Measurements from ENCODE around the gene IFTAP.

The IFTAP gene

DNA sequence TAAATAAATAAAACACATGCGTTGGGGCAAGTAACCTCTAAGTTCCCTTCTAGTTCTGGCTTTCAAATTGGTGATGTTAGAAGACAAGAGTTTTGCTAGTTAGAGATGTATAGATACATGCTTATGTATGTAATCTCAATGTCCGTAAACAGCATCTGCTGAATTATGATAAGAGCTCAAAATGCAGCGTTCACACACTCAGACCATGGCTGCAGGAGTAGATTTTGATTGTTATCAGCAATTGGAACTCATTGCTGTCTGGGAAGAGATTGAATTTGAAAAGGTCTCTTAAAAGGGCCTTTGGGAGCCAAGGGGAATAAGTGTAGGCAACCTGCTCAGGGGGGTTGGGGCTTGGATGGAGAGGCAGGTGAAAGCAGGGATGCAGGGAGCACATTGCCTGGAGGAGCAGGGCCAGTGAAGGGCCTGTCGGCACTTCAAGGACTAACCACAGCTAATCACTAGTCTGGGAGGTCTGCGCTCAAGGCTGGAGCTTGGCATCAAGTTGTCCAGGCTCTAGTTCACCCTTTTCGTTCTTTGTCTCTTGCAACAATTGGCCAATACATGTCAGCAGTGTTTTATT, 29.2 kb upstream of the IFTAP start:
- TF ChIP-seq, protein P1, sequence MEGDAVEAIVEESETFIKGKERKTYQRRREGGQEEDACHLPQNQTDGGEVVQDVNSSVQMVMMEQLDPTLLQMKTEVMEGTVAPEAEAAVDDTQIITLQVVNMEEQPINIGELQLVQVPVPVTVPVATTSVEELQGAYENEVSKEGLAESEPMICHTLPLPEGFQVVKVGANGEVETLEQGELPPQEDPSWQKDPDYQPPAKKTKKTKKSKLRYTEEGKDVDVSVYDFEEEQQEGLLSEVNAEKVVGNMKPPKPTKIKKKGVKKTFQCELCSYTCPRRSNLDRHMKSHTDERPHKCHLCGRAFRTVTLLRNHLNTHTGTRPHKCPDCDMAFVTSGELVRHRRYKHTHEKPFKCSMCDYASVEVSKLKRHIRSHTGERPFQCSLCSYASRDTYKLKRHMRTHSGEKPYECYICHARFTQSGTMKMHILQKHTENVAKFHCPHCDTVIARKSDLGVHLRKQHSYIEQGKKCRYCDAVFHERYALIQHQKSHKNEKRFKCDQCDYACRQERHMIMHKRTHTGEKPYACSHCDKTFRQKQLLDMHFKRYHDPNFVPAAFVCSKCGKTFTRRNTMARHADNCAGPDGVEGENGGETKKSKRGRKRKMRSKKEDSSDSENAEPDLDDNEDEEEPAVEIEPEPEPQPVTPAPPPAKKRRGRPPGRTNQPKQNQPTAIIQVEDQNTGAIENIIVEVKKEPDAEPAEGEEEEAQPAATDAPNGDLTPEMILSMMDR (IDR thresholded peaks at IDR 0.05; ENCODE audit: control insufficient read depth, extremely low read depth, insufficient read depth): no peak
- H3K4me3 ChIP-seq (ENCODE audit: low read depth, low read length): no peak overlapping the region
- DNase-seq (ENCODE audit: low read depth): no peak

DNA sequence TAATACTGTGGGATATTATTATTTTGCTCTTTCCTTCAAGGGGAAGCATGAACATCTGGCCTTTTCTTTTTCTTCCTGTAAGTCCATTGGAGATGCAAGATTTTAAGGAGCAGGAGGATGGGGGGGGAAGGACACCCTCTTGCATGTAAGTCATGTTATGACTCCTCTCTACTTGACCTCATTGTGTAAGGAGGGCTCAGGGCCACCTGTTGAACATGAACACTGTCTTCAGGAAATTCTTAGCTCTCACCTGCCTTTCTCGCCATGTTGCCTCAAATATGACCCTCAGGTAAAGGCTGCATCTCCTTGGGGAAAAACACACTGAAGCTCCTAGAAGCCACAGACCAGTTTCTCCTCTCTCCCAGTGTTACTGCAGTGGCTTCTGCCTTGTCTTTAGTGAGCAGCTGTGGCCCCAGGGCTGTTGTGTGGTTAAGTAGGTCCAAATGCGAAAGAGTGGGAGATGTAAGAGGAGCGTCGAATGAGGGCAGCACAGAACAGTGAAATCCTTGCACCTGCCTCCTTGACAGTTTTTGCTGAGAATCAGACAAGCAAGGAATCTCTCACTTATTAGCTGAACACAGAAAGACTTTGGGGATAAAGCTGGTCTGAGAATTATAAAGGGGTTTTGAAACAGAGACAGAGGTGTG, 27.8 kb upstream of the IFTAP start:
- H3K4me3 ChIP-seq (ENCODE audit: low read depth, low read length): no peak overlapping the region
- no peak for DNase-seq (ENCODE audit: low read depth)
- TF ChIP-seq, protein P1 (IDR thresholded peaks at IDR 0.05; ENCODE audit: control insufficient read depth, extremely low read depth, insufficient read depth): peak; percentile 50

DNA sequence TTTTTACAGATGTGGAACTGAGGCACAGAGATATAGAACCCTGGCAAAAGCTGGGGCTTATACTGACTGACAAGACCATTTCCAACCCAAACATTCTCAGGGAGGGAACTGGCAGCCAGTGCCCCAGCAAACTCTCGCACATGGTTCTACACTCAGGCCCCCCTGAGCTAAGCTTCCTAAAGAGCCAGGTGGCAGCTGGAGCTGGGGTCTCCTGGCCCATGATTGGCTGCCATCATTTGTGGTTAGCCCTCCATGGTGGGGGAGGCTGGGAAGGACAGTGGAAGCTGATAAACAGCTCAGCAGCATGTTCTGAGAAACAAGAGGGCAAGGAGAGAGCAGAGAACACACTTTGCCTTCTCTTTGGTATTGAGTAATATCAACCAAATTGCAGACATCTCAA, 26.6 kb upstream of the IFTAP start, which contains the start of gene RAG1:
Gene RAG1 (plus strand): TSS at position 314 of the 400 bp plus-strand sequence. CDS start 5,298 bp downstream, outside the sequence.
- TF ChIP-seq, protein P1 (IDR thresholded peaks at IDR 0.05; ENCODE audit: control insufficient read depth, extremely low read depth, insufficient read depth): no peak
- no peak within 1 kb of the TSS for H3K4me3 ChIP-seq (ENCODE audit: low read depth, low read length)
- DNase-seq (ENCODE audit: low read depth): no peak

DNA sequence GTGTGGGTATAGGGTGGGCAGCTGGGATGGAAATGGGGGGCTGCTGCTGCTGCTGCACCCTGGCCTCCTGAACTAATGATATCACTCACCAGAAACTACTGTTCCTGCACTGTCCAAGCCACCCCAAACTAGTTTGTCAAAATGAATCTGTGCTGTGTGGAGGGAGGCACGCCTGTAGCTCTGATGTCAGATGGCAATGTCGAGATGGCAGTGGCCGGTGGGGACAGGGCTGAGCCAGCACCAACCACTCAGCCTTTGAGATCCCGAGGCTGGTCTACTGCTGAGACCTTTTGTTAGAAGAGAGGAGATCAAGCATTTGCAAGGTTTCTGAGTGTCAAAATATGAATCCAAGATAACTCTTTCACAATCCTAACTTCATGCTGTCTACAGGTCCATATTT, 25.2 kb upstream of the IFTAP start:
- TF ChIP-seq, protein P1 (IDR thresholded peaks at IDR 0.05; ENCODE audit: control insufficient read depth, extremely low read depth, insufficient read depth): no peak
- DNase-seq (ENCODE audit: low read depth): no peak
- no peak overlapping the region for H3K4me3 ChIP-seq (ENCODE audit: low read depth, low read length)

DNA sequence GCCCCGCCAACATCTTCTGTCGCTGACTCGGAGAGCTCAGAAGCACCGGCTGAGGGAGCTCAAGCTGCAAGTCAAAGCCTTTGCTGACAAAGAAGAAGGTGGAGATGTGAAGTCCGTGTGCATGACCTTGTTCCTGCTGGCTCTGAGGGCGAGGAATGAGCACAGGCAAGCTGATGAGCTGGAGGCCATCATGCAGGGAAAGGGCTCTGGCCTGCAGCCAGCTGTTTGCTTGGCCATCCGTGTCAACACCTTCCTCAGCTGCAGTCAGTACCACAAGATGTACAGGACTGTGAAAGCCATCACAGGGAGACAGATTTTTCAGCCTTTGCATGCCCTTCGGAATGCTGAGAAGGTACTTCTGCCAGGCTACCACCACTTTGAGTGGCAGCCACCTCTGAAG, 19.8 kb upstream of the IFTAP start:
- DNase-seq (ENCODE audit: low read depth): no peak
- TF ChIP-seq, protein P1 (IDR thresholded peaks at IDR 0.05; ENCODE audit: control insufficient read depth, extremely low read depth, insufficient read depth): no peak
- H3K4me3 ChIP-seq (ENCODE audit: low read depth, low read length): no peak overlapping the region

GRCh38 chr11:36577373-36577772, 16.9 kb upstream of the IFTAP start:
- no peak for DNase-seq (ENCODE audit: low read depth)
- TF ChIP-seq, protein P1 (IDR thresholded peaks at IDR 0.05; ENCODE audit: control insufficient read depth, extremely low read depth, insufficient read depth): no peak
- H3K4me3 ChIP-seq (ENCODE audit: low read depth, low read length): no peak overlapping the region

GRCh38 chr11:36577859-36578258, 16.4 kb upstream of the IFTAP start:
- TF ChIP-seq, protein P1 (IDR thresholded peaks at IDR 0.05; ENCODE audit: control insufficient read depth, extremely low read depth, insufficient read depth): no peak
- DNase-seq (ENCODE audit: low read depth): no peak
- no peak overlapping the region for H3K4me3 ChIP-seq (ENCODE audit: low read depth, low read length)

Measured in LNCaP clone FGC (cell line).